NCI-H524 treated with DMSO at 0.1 percent for 48 hours (cell line): ENCODE data around the gene ATP5MG.

Source experiments
- DNase-seq: peaks from one replicate; lab custom pipeline; 2025; lab: John Stamatoyannopoulos, UW

Gene ATP5MG

GRCh38 chr11:118442908-118443589, 41.6 kb downstream of the ATP5MG start:
- DNase-seq: no peak

GRCh38 chr11:118443590-118444218, 42.3 kb downstream of the ATP5MG start:
- DNase-seq: no peak

GRCh38 chr11:118447423-118447822, 46.0 kb downstream of the ATP5MG start:
- DNase-seq: no peak

GRCh38 chr11:118448294-118448693, 46.9 kb downstream of the ATP5MG start:
- DNase-seq: no peak

- no peak for DNase-seq
Measured at GRCh38 chr11:118449316-118449918, 48.0 kb downstream of the ATP5MG start.

GRCh38 chr11:118450451-118450850, 49.0 kb downstream of the ATP5MG start:
- no peak for DNase-seq
